DLD1 (cell line): ENCODE data around the gene RNF225.
"Not testable (repeated sequence)": the region's sequence is repeated elsewhere in the genome, so short reads cannot be mapped to it uniquely, and the experiment has no call there.

Source experiments
- in situ Hi-C: cut with HindIII; loops from 2 replicates; pipeline ENCODE4 v1.10.0; 2017; ENCODE audit warnings: low sequenced_read_pairs

Gene RNF225

DNA sequence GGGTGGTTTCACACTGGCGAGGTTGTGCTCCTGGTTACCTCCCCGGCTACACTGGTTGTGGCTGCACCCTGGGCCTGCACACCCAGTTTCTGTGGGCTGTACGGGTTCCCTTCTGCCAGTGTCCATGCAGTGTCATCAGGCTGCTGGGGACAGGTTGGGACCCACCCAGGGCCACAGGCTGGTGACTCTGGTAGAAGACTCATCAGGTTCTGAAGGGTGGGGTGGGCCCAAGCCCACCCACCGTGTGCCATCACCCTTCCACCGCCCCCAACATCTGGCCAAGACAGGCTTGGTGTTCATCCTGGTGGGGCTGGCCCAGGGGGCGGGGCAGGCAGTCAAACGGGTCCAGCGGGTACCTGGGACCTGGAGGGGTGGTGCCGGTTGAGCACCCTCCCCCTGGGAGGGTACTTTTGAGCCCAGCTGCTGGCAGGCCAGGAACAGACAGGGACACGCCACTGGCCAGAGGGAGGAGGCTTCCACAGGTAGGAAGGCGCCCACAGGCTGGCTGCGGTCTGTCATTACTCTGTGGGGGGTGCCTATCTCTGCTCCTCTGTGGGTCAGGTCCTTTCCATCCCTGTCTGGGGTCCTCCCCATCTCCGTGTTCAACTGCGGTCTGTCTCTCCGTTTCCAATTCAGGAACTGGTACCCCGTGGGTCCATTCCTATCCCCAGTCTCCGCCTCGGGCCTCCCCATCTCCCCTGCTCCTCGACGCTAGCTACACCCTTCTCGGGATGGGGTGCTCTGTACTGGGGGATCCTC lies at the start of gene RNF225:
RNF225 (plus strand) TSS at position 437 of the 759 bp plus-strand sequence. CDS start 434 bp downstream, outside the sequence.
- in situ Hi-C loops = no loop called here

DNA sequence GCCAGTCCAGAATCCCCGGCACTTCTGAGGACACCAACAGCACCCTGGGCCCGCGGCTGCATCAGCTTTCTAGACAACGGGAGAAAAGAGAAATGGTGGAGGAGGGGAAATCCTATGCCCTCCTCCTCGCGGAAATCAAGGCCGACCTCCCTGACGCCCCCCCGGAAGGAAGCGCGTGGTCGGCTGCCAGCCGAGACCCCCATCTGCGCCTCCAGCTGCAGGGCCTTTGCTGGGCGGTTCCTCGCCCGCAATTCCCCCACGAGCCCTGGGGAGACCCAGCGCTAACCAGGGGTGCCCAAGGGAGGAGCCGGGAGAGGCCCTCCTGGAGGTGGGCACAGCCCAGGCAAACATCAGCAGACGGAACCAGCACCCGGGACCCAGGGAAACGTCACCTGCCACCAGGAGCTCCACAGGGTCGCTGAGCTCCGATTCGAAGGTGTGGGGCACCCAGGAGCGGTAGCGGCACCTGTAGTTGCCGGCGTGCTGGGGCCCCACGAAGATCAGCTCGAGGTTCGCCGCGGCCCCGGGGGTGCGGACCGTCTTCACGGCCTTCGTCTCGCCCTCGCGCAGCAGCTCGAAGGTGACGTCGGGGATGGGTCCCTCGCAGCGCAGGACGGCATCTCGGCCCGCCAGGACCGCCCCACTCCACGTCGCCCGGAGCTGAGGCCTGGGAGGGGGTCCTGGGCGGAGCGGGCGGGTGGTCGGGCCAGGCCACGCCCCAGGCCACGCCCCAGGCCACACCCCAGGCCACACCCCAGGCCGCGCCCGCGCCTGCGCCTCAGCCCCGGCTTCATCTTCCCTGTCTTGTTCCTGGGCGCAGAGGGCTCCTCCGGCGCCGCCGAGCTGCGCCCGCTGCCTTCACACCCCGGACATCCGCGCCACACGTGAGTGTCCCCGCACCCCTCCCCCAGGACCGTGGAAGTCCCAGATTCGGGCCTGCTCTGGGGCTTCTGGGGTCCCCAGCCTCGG lies 48.2 kb upstream of the RNF225 start:
- in situ Hi-C loops = no loop called here

DNA sequence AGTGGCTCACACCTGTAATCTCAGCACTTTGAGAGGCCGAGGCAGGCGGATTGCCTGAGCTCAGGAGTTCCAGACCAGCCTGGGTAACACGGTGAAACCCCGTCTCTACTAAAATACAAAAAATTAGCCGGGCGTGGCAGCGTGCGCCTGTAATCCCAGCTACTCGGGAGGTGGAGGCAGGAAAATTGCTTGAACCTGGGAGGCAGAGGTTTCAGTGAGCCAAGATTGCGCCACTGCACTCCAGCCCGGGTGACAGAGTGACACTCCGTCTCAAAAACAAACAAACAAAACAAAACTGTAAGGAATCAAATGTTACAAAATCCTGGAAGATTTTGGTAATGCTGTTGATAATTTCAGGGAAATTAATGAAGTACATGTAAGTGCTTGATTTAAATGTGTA lies 47.4 kb upstream of the RNF225 start:
- in situ Hi-C loops = not testable (repeated sequence)

DNA sequence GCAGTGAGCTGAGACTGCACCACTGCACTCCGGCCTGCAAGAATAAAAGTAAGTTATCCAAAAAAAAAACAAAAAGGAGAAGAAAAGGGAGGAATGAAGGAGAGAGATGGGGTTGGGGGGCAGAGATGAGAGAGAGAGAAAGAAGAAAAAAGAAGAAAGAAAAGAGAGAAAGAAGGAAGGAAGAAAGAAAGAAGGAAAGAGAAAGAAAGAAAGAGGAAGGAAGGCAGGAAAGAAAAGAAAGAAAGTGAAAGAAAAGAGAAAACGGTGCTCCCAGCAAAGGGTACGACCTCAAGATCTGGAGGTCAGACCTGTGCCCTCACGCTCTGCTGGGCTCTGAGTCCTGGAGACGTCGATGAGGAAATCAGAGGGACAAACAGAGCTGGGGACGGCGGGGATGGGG lies 45.9 kb upstream of the RNF225 start:
- in situ Hi-C loops = no loop called here

DNA sequence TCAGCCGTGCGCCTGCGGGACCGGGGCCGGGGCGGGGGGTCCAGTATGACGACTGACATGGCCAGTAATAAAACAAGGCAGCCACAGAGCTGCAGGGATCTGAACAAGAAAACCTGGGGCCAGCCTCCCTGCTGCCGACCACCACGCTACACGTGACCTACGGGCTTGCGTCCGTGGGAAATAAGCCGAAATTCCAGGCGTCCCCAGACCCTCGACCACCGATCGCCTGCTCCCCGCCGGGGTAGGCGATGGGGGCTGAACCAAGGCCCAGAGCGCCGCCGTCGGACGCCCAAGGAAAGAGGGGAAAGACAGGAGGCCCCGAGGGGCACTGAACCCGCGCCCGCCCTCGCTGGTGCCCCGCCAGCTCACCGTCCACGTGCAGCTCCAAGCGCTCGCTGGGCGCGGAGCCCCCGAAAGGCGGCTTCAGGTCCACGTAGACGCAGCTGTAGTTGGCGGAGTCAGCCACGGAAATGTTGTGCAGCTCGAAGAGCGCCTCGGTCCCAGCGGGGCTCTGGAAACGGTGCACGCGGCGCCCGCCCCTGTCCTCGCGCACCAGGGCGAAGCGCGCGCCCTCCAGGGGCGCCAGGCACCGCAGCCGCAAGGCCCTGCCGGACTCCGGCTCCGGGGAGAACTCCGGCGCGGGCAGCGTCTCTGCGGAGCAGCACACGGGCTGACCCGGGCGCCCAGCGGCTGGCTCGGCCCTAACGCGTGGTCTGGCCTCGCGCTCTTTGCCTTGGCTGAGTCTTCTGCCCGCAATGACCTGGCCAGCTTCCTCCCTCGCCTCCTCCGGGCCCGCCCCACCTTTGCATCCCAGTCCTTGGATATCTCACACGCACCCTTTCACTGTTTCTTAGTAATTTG lies 45.2 kb upstream of the RNF225 start:
- in situ Hi-C loops = no loop called here

DNA sequence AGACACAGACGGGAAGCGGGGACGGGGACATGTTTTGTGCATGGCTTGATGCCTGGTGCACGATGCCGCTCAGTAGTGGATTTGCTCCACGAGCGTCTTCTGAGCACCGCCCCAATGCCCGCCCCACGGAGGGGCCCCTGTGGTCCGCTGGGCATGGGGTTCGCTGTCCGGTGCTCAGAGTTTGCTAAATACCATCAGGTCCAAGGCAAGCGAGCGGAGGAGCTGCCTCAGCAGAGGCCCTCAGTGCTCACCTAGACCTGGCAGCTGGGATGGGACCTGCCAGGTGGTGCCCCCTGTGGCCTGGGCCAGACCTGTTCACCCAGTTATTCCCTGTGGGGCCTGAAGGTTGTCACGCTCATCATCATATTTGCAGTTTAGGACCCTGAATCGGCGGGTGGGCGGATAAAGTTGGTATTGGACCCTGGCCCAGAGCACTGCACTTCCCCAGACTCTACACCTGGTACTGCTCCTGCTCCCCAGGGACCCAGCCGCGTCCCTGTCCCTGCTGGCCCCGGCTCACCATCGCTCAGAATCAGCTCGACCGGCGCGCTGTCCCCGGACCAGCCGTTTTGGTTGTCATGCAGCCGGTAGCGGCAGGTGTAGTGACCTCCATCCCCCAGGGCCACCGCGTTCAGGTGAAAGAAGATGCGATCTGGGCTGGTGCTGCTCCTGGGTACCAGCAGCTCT lies 44.4 kb upstream of the RNF225 start:
- in situ Hi-C loops = no loop called here

DNA sequence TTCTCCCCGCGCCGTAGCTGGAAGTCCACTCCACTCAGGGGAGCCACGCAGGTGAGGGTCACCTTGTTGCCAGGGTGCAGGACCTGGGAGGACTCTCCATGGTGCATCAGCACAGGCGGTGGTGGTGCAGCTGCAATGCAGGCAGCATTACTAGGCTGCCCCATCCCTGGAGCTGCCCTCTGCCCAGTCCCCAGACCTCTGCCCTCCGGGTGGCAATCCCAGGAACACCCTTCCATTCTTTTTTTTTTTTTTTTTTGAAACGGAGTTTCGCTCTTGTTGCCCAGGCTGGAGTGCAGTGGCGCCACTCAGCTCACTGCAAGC lies 43.9 kb upstream of the RNF225 start:
- in situ Hi-C loops = no loop called here

DNA sequence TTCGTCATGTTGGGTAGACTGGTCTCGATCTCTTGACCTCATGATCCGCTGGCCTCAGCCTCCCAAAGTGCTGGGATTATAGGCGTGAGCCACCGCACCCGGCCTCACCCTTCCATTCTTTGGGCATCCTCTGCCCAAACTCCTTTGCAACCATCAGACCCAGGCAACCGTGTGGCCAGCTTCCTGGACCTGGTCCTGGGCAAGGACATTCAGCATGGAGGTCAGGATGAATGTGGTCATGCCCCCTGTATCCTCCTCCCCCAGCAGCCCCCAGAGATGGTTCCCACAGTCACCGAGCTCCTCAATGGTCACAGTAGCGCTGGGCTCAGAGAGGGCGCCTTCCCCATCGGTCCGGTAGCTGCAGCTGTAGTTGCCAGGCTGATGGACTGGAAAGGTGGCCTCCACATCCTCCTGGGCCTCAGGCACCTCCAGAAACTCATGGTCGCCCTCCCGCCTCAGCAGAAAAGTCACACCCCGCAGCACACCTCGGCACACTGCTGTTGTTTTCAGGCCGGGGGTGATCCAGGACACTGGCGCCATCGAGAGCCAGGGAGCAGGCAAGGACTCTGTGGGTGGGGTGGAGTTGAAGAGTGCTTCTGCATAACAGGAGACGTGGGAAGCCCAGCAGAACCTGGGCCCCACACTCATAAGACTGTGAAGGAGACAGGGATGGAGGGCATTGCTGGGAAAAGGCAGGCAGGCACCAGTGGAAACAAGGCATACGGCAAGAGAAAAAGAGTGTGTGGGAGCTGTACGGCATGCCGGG lies 43.3 kb upstream of the RNF225 start:
- in situ Hi-C loops = no loop called here

DNA sequence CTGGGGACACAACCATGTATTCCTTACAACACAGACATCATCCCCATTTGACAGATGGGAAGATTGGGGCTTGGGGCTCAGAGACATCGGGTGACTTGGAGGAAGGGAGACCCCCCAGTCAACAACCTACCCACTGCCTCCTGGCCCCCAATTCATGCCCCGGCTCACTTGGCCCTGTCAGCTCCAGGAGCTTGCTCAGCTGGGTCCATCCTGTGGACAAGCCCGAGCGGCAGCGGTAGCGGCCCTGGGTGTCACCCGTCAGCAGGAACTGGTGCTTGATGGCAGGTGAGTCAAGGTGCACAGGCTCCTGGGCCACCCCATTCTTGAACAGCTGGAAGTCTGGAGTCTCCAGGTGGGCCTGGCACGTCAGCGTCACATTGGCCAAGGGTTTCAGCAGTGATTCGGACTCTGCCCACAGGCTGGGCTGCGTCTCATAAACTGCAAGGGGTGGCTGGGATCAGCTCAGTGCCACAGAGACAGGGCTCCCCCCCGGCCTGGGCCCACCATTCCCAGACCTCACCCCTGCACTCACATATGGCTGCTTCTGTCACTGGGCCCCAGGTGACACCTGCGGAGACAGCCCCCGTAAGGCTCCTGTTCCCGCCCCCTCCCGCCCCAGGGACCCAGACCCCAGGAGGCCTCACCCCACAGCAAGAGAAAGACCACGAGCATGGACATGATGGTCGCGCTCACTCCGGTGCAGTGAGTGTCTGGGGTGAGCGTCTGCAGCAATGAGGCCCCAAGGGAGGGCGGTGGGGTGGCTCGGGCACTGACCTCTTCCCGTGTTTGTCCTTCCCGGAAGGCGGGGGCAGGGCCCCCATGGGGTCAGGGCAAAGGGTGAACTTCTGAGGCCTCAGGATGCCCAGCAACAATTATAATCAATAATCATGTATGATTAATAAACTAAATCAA lies 42.4 kb upstream of the RNF225 start, which contains the start of gene A1BG:
A1BG (minus strand) TSS at position 733 of the 912 bp plus-strand sequence; CDS start at position 678, 55 bp downstream.
- in situ Hi-C loops = no loop called here

DNA sequence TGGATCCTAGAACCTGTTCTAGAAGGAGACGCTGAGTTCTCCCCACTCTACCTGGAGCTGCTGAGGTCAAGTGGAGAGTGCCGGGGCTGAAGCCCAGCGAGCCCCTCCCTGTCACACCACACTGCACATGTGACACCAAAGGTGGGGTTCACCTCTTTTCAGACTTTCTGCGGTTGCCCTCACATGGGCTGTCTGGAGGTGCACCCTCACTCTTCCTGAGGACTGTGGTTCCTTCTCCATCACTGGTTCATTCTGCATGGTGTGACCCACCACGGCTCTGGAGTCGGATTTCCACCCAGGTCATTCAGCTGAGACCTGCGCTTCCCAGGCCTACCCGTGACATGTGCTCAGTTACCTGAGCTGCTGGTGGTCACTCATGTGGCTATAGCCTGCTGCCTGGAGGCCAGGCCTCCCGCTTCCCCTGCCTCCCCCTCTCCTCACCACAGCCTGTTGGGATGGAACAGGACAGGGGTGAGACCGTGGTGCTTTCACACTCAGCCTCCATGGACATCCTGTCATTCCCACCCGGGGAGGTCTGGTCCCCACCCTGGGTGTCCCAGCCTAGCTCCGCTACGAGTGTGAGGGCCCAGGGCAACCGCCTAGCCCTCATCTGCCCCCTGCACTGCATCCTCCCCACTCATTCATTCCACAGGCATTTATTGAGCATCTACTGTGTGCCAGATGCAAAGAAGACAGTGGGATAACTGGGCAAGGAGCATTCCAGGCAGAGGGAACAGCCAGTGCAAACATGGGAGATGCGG lies 41.6 kb upstream of the RNF225 start:
- in situ Hi-C loops = no loop called here

DNA sequence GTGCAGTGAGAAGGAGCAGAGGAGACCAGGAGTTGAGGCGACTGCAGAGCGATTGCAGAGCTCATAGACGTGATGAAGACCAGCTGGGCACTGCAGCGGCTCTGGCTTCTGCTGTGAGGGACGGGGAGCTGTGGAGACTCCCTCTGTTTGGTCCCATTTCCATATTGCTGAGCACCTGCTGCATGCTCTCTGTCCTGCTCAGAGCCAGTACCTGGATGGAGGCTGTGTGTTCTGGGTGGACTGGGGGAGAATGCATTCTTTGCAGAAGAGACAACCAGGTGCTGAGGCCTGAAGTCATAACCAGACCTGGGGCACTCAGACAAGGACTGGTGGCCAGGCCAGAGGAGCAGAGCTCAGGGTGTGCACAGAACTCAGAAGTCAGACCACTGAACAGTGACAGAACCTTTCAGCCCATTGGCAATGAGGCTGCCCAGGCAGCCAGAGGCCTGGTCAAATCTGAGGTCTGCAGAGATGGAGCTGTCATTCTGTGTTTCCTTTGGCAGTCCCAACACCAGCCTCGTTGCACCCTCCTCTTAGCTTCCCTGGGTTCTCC lies 40.9 kb upstream of the RNF225 start:
- in situ Hi-C loops = no loop called here

DNA sequence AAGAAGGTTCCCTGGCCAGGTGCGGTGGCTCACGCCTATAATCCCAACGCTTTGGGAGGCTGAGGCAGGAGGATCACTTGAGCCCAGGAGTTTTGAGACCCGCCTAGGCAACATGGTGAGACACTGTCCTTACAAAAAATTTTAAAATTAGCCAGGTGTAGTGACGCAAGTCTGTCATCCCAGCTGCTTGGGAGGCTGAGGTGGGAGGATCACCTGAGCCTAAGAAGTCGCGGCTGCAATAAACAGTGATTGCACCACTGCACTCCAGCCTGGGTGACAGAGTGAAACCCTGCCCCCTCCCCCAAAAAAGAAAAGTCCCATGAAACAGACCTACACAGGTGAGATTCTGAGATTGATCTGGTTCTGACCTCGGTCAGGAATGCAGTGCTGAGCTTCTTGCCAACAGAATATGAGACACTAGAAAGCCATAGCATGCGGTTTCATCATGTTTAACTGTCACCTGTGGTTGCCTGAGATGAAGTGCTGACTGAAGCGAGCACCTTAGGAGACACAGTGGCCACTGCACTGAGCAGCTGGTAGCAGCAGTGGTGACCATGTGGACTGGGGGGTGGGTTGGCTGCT lies 40.1 kb upstream of the RNF225 start:
- in situ Hi-C loops = no loop called here

DNA sequence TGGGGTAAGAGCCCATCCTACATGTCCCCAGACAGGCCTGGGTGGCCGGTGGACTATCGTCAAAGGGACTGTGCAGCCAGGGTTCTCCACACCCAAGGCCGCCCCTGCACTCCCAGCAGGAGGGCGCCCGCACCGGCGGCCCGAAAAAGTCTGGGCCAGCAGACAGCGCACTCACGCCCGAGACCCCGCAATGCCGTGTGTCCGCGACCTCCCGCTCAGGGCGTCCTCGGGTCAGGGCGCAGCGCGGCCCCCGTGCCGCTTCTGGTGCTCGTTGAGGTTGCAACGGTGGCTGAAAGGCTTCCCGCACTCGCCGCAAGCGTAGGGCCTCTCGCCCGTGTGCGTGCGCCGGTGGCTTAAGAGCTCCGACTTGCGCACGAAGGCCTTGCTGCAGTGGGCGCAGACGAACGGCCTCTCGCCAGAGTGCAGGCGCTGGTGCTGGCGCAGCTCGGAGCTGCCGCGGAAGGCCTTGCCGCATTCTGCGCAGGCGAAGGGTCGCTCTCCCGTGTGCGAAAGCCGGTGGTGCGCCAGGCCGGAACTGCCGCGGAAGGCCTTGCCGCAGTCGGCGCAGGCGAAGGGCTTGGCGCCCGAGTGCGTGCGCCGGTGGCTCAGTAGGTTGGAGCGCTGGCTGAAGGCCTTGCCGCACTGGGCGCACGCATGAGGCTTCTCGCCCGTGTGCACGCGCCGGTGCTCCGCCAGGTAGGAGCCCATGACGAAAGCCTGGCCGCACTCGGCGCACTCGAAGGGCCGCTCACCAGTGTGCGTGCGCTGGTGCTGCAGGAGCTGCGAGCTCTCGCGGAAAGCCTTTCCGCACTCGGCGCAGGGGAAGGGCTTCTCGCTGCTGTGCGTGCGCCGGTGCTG lies 39.3 kb upstream of the RNF225 start:
- in situ Hi-C loops = no loop called here

DNA sequence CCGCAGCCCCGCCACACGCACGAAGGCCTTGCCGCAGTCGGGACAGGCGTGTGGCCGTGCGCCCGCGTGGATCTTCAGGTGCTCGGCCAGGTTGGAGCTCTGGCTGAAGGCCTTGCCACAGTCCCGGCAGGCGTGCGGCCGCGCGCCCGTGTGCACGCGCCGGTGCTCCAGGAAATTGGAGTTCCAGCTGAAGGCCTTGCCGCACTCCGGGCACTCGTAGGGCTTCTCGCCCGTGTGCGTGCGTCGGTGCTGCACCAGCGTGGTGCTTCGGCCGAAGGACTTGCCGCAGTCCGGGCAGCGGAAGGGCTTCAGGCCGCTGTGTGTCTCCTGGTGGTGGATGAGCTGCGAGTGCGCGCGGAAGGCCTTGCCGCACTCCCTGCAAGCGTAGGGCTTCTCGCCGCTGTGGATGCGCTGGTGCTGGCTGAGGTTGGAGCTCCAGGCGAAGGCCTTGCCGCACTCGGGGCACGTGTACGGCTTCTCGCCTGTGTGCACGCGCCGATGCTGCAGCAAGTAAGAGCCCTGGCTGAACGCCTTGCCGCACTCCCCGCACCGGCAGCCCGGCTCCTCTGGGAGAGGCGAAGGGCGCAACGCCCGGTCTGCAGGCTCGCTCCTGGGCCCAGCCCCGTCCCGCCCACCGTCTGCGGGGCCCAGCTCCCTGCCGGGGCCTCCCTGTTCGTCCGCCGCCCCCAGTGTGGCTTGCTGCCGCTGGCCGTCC lies 38.5 kb upstream of the RNF225 start:
- in situ Hi-C loops = no loop called here

DNA sequence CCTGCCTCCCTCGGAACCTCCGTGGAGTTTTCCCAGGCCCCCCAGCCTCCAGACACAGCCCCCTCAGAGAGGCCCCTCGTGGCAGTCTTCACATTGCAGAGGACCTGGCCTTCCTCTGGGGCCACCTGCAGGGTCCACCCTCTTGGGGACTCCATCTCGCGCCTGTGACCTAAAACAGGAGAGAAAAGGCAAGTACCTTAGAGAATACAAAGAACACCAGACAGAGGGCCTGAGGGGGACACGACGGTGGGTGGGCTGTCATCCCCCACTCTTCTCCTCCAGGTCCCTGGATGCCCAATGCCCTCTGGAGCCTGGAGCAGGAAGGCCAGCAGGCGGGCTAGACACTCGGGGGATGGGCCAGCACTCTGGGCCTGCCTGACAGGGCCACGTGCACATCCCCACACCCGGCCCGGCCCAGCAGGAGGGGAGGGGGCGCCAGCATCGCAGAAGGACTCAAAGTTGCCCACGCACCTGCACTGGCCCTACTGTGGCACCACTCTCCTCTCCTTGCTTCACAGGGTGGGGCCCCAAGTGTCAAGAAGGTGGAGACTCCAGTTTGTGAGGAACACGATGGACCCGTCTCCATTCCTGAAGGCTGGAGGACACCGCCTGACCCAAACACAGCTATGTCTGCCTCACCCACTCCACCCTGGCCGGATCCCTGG lies 37.8 kb upstream of the RNF225 start:
- in situ Hi-C loops = no loop called here
